Effector memory CD8-positive, alpha-beta T cell (primary cell): ENCODE measurements around the gene KIF1A.

Experiments
- ATAC-seq: fragments of 150-1000 bp; cut with Tn5 transposase; replicated peaks from 2 replicates; pipeline ENCODE4 v1.10.0; 2021; ENCODE audit warnings: mild to moderate bottlenecking, moderate library complexity
- DNase-seq, 3 experiments: peaks; one replicate each; pipeline ENCODE4 v3.0.0; 2021
- H3K27ac Mint-ChIP-seq, 2 donors: one replicate each; pipeline ENCODE4 v1.8.0; 2022; ENCODE audit warnings: mild to moderate bottlenecking in 2 of 2, mixed read lengths in 2 of 2, moderate library complexity in 2 of 2
- H3K27me3 Mint-ChIP-seq, 2 donors: one replicate each; pipeline ENCODE4 v1.8.0; 2022; ENCODE audit warnings: mixed read lengths in 2 of 2
- H3K36me3 Mint-ChIP-seq: one replicate; pipeline ENCODE4 v1.8.0; 2022; ENCODE audit warnings: mild to moderate bottlenecking, moderate library complexity, mixed read lengths; ENCODE audit not compliant: insufficient read depth
- H3K4me1 Mint-ChIP-seq, 2 donors: one replicate each; pipeline ENCODE4 v1.8.0; 2022; ENCODE audit warnings: low read depth in 2 of 2, mixed read lengths in 2 of 2
- H3K4me3 Mint-ChIP-seq, 2 donors: one replicate each; pipeline ENCODE4 v1.8.0; 2022; ENCODE audit warnings: mild to moderate bottlenecking in 2 of 2, mixed read lengths in 2 of 2, moderate library complexity in 2 of 2
- H3K9me3 Mint-ChIP-seq, 2 donors: one replicate each; pipeline ENCODE4 v1.8.0; 2022; ENCODE audit warnings: mixed read lengths in 2 of 2
- total RNA-seq, 9 experiments: gene quantifications; one replicate each; lab custom pipeline; 2026; lab: John Stamatoyannopoulos, UW

KIF1A gene, protein sequence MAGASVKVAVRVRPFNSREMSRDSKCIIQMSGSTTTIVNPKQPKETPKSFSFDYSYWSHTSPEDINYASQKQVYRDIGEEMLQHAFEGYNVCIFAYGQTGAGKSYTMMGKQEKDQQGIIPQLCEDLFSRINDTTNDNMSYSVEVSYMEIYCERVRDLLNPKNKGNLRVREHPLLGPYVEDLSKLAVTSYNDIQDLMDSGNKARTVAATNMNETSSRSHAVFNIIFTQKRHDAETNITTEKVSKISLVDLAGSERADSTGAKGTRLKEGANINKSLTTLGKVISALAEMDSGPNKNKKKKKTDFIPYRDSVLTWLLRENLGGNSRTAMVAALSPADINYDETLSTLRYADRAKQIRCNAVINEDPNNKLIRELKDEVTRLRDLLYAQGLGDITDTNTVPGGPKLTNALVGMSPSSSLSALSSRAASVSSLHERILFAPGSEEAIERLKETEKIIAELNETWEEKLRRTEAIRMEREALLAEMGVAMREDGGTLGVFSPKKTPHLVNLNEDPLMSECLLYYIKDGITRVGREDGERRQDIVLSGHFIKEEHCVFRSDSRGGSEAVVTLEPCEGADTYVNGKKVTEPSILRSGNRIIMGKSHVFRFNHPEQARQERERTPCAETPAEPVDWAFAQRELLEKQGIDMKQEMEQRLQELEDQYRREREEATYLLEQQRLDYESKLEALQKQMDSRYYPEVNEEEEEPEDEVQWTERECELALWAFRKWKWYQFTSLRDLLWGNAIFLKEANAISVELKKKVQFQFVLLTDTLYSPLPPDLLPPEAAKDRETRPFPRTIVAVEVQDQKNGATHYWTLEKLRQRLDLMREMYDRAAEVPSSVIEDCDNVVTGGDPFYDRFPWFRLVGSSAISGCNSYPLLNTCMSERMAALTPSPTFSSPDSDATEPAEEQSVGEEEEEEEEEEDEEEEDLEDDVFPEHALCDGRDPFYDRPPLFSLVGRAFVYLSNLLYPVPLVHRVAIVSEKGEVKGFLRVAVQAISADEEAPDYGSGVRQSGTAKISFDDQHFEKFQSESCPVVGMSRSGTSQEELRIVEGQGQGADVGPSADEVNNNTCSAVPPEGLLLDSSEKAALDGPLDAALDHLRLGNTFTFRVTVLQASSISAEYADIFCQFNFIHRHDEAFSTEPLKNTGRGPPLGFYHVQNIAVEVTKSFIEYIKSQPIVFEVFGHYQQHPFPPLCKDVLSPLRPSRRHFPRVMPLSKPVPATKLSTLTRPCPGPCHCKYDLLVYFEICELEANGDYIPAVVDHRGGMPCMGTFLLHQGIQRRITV (N-terminal part only)
- total RNA-seq: 0 to 11.1 (median 8.1) reads per million in 9 experiments

DNA sequence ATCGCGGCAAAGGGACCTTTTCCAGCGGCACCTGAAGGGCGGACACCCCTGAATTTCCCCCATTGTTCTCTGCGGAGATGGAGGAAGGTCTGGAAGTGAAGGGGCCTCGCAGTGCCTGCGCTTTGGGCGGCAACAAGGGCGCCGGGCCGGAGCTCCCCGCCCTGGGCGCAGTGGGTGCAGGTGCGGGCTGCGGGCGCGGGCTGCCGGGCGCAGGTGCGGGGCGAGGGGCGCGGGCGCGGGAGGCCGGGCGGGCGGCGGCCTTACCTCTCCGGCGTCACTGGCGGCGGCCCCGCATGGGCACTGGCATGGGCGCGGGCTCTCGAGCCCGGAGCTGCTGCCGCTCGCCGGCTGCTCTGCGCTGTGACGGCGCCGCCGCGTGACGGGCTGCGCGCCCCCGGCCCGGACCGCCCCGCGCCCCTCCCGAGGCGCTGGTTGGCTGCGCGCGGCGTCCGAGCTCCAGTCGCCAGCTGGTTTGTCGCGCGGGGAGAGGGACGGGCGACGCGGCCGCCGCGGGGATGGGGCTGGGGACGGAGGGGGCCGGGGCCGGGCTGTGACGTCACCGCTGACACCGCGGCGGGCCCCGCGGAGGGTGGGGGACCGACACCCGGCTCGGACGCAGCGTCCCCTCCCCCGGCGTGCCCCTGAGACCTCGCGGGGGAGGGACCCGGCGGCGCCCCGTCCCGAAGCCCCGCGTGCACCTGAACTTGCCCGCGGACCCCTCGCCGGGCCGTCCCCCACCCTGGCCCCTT, at the start of gene KIF1A:
Gene KIF1A (minus strand): TSS at position 362 of the 749 bp plus-strand sequence. CDS start 22,467 bp downstream, outside the sequence.
- Mint-ChIP-seq H3K36me3 (no peaks in the 10 kb centered on the region), H3K27ac (no peak within 1 kb of the TSS), H3K9me3 (no peaks in the 10 kb centered on the region), H3K27me3 (peaks cover 61 to 71% of the 10 kb centered on the region in 2 donors), H3K4me3 (peak within 1 kb of the TSS; percentile 63 to 67), H3K4me1 (peaks cover 0 to 9% of the 10 kb centered on the region in 2 donors)
- DNase-seq: no peak
- ATAC-seq: peak; percentile 32

DNA sequence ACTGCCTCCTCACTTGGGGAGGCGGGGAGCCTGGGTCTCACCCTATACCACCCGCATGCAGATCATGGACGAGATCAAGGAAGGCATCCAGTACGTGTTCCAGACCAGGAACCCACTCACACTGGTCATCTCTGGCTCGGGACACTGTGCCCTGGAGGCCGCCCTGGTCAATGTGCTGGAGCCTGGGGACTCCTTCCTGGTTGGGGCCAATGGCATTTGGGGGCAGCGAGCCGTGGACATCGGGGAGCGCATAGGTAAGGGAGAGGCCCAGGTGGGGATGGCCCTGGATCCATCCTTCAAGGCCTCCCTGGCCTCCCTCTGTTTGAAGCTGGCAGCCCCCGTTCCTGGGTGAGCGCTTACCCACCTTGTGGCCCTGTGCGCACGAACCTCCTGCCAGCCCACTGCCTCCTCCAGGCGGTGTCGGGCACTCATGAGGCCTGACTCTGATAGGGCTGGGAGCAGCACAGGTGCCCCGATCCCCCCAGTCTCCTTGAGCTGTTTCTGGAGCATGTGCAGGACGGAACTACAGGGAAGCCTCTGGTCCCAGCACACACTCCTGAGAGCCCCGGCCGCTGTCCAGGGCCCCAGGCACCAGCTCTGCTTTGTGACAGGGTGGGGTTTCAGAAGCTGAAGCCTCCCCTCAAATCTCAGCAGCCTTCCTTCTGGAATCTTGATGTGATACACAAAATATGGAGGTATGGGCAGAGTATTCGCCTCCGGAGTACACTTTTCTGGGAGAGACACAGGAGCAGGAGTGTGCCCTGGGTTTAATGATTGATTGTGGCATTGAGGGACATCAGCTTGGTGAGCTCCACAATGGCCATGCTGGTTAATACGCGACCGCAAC, 49.3 kb upstream of the KIF1A start:
- Mint-ChIP-seq H3K27ac (no peak overlapping the region), H3K36me3 (no peaks in the 10 kb centered on the region), H3K4me3 (no peak overlapping the region), H3K9me3 (no peaks in the 10 kb centered on the region), H3K4me1 (no peaks in the 10 kb centered on the region), H3K27me3 (peaks cover 8 to 64% of the 10 kb centered on the region in 2 donors)
- DNase-seq (no peak), ATAC-seq (no peak)

DNA sequence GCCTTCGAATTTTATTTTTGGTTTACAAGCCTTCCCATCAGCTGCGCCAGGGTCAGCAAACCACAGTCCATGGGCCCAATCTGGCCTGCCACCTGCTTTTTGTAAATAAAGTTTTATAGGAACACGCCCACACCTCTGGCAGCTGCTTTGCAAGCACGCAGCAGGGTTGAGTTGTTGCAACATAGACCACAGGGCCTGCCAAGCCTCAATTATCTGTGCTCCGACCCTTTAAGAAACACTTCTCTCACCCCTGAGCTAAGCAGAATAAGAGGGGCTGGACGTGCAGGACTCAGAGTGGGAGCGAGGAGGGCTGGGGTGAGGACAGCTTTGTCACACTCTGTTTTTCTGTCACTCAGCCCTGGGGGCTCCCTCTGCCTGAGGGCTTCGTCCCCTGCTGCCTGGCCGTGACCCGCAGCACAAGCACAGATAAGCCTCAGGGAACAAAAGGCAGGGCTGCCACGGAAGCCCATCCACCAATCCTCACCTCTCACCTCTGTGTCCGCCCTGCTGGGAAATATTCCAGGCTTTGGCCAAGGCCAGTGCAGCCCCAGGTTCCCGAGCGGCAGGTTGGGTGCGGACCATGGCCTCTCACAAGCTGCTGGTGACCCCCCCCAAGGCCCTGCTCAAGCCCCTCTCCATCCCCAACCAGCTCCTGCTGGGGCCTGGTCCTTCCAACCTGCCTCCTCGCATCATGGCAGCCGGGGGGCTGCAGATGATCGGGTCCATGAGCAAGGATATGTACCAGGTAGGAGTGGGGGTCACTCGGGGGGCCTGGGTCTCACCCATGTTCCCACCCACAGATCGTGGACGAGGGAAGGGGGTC, 48.5 kb upstream of the KIF1A start, which contains the start of gene AGXT:
Gene AGXT (plus strand): TSS at position 539 of the 823 bp plus-strand sequence. CDS start 42 bp downstream, at position 581.
- Mint-ChIP-seq H3K4me1 (no peaks in the 10 kb centered on the region), H3K9me3 (no peaks in the 10 kb centered on the region), H3K4me3 (no peak within 1 kb of the TSS), H3K27ac (no peak within 1 kb of the TSS), H3K36me3 (no peaks in the 10 kb centered on the region), H3K27me3 (peaks cover 14 to 72% of the 10 kb centered on the region in 2 donors)
- no peak for DNase-seq
- no peak for ATAC-seq

DNA sequence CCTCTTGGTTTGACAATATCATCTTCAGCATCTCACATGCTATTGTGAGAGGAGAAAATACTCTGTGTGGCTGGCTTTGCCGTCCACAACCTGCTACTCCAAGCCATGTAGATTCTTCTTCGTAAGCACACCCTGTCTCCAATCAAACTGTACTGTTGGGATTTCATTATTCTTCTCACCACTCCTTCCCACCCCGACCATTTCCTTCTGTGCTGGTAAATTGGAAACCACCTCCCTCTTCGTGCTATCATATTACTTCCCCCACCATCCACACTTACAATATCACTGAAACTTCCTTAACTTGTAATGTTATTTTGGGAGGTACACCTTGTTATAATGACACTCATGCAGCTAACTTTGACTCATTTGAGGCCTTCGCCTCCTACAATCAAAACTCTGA, 45.4 kb upstream of the KIF1A start:
- H3K27me3 Mint-ChIP-seq: peaks cover 24 to 74% of the 10 kb centered on the region in 2 donors
- no peaks in the 10 kb centered on the region for H3K9me3 Mint-ChIP-seq
- ATAC-seq (no peak), DNase-seq (no peak)
- no peak overlapping the region for H3K4me3 Mint-ChIP-seq
- no peaks in the 10 kb centered on the region for H3K36me3 Mint-ChIP-seq
- H3K27ac Mint-ChIP-seq: no peak overlapping the region
- H3K4me1 Mint-ChIP-seq: no peaks in the 10 kb centered on the region

DNA sequence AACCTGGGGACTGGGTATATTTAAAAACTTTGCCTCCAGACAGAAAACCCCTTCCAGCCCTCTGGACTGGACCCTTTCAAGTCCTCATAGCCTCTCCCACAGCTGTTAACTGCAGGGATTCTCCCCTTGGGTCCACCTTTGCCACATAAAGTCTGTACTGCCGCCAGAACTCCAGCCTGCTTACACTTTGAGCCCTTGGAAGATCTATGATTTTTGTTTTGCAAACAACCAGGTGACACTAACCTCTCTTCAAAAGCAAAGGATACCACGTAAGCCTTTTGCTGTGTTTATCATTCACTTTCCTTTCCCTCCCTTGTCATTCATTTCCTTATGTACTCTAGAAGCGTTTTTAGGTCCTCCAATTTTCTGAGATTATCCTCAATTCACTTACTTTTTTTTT, 44.5 kb upstream of the KIF1A start:
- H3K27ac Mint-ChIP-seq: peak overlapping the region in 1 of 2 donors; percentile 53
- no peak for ATAC-seq
- H3K9me3 Mint-ChIP-seq: no peaks in the 10 kb centered on the region
- H3K4me3 Mint-ChIP-seq: no peak overlapping the region
- peaks cover 28 to 69% of the 10 kb centered on the region in 2 donors for H3K27me3 Mint-ChIP-seq
- no peak for DNase-seq
- H3K36me3 Mint-ChIP-seq: no peaks in the 10 kb centered on the region
- no peaks in the 10 kb centered on the region for H3K4me1 Mint-ChIP-seq

DNA sequence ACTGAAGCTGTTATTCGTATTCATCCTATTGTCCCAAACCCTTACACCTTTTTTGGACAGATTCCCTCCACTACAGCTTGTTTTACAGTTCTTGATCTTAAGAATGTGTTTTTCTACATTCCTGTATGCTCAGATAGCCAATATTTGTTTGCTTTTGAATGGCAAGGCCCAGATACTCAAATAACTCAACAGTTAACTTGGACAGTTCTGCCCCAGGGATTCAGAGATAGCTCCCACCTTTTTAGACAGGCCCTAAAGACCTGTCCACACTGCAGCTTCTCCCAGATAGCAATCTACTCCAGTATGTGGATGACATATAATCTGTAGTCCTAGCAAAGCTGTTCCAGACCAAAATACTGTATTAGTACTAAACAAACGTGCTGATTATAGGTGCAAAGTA, 41.5 kb upstream of the KIF1A start:
- no peak overlapping the region for H3K27ac Mint-ChIP-seq
- DNase-seq (no peak), ATAC-seq (no peak)
- no peaks in the 10 kb centered on the region for H3K36me3 Mint-ChIP-seq
- no peaks in the 10 kb centered on the region for H3K4me1 Mint-ChIP-seq
- peaks cover 36 to 64% of the 10 kb centered on the region in 2 donors for H3K27me3 Mint-ChIP-seq
- H3K9me3 Mint-ChIP-seq: no peaks in the 10 kb centered on the region
- no peak overlapping the region for H3K4me3 Mint-ChIP-seq

DNA sequence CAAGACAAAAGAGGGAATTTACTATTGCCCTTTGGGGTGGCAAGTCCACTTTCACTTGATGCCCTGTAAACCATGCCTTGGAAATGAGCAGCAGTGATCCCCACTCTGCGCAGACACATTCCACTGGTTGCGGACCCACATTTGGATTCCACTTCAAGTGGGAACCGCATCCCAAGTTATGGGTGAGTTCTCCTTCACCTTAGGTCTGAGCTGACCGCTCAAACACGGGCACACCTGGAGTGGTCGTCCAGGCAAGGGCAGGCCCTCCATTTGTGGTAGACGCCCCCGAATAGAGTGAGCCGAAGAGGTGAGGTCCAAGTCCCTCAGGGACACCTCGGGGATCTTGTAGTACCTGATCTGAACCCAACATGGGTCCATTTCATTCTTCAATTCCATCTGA, 38.9 kb upstream of the KIF1A start:
- no peak for ATAC-seq
- H3K27me3 Mint-ChIP-seq: peaks cover 32 to 37% of the 10 kb centered on the region in 2 donors
- no peaks in the 10 kb centered on the region for H3K36me3 Mint-ChIP-seq
- no peak overlapping the region for H3K27ac Mint-ChIP-seq
- no peaks in the 10 kb centered on the region for H3K4me1 Mint-ChIP-seq
- no peak for DNase-seq
- no peak overlapping the region for H3K4me3 Mint-ChIP-seq
- H3K9me3 Mint-ChIP-seq: peaks cover 3 to 7% of the 10 kb centered on the region in 2 donors

DNA sequence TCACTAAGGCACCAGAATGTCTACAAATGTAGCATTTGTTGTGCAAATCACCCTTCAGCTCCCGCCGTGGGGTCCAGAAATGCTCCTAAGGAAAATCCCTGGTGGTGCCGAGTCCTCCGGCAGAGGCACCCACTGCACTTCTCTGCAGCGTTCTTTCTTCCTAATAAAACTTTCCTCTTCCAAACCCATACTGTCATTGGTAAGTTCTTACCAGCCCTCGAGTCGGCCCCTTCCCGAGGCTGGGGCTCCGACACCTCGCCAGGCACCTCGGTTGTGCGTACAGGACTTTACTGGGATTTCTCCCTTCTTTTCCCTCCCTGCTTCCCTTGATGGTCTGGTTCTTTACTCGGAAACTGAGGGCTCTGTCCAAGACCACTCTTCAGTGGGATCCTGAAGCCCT, 38.3 kb upstream of the KIF1A start:
- no peaks in the 10 kb centered on the region for H3K4me1 Mint-ChIP-seq
- no peak overlapping the region for H3K4me3 Mint-ChIP-seq
- peaks cover 30 to 32% of the 10 kb centered on the region in 2 donors for H3K27me3 Mint-ChIP-seq
- no peak for DNase-seq
- peaks cover 3 to 7% of the 10 kb centered on the region in 2 donors for H3K9me3 Mint-ChIP-seq
- no peak overlapping the region for H3K27ac Mint-ChIP-seq
- H3K36me3 Mint-ChIP-seq: no peaks in the 10 kb centered on the region
- ATAC-seq: no peak

DNA sequence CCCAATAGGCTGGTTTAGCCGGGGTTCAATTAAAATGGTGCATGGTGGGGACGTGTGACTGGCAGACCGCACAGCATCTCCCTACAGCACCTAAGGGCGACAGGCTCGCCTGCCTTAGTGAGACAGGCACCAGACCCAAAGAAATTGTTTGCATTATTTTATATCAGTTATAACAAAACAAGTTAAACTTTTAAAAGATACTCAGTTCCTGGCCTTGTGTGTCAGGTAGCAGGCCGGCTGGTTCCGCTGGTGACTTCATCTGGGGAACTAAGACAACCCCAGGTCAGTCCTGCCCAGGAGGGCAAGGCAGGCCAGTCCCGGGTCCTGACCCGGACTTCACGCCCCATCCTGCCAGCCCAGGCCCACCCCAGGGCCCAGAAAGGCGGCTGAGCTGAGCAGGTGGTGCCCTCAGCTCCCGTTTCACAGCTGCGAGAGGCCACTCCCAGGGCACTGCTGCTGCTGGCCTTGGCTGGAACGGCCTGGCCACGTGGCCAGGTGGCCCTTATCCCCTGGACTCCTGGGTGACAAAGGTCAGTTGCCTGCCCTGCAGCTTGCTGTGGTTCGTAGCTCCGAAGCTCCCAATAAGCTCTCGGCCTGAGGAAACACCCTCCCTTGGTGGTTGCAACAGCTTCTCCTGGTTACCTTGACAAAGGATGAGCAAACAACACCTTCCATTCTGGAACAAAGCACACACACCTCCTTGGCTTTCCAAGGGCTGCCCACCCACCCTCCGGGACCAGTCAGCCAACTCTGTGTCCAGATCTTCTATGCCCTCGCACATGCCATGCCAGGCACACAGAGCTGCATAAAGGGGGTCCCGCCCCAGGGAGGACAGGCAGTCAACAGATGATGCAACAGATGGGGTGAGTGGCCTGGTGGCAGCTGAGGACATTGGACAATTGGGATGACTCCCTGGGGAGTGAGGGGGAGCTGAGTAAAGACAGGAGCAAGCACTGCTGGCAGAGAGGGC, 37.3 kb upstream of the KIF1A start:
- H3K9me3 Mint-ChIP-seq: peaks cover 3 to 7% of the 10 kb centered on the region in 2 donors
- H3K4me1 Mint-ChIP-seq: peaks cover 0 to under 1% of the 10 kb centered on the region in 2 donors

DNA sequence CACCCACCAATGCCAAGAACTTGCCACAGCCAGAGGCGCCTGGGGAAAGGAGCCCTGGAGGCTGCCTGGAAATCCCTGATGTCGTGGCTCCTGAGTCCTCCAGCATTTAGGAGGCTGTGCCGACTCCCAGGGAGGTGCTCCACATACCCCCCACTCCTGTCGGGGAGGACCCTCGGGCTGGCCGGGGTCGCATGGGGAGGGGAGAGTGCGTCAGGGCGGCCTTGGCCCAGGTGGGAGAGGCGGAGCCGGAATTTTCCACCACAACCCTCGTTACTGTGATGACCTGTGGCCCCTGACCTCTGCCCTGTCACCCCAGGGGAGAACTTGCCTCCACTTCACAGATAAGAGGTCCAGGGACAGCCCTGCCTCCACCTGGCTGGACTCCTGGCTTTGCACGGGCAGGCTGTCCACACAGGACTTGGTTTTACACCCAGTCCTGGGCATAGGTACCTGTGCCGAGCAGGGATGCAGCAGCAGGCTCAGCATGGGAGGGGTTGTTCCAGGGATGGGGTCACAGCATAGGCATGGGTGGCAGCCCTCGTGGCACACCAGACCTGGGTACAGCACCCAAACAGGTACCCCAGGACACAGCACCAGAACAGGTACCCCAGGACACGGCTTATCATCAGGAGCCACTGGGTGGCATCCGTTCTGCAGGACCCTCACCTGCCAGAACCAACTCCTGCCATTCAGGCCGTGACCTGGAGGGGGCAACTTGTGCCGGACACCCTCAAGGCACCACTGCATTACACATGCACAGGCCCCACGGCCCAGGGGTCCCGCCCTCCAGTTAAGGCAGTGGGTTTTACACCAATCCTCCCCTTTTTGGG, 36.3 kb upstream of the KIF1A start:
- peaks cover 27 to 40% of the 10 kb centered on the region in 2 donors for H3K27me3 Mint-ChIP-seq
- H3K4me3 Mint-ChIP-seq: no peak overlapping the region
- DNase-seq: no peak
- no peak overlapping the region for H3K27ac Mint-ChIP-seq
- no peaks in the 10 kb centered on the region for H3K36me3 Mint-ChIP-seq
- peaks cover 3 to 7% of the 10 kb centered on the region in 2 donors for H3K9me3 Mint-ChIP-seq
- H3K4me1 Mint-ChIP-seq: peaks cover 0 to 4% of the 10 kb centered on the region in 2 donors
- no peak for ATAC-seq

More for the DNA sequence above, 37.3 kb upstream of the KIF1A start:
- Mint-ChIP-seq H3K27ac (no peak overlapping the region), H3K36me3 (no peaks in the 10 kb centered on the region), H3K4me3 (no peak overlapping the region), H3K27me3 (peaks cover 30 to 32% of the 10 kb centered on the region in 2 donors)
- no peak for ATAC-seq
- no peak for DNase-seq
